ENCODE data around the gene POLR2H. TPM values are rescaled to one million over a fixed set of nuclear protein-coding genes. Genes with fewer than 3 reads are reported as not detected.
A peak's percentile ranks its signal among the peaks of the same experiment; 100 is the strongest.

The POLR2H gene
- total RNA-seq, 1 donor from 2014 or later: 48.1 TPM

GRCh38 chr3:184358124-184358767, 3.3 kb upstream of the POLR2H start:
- TF ChIP-seq, protein P1, sequence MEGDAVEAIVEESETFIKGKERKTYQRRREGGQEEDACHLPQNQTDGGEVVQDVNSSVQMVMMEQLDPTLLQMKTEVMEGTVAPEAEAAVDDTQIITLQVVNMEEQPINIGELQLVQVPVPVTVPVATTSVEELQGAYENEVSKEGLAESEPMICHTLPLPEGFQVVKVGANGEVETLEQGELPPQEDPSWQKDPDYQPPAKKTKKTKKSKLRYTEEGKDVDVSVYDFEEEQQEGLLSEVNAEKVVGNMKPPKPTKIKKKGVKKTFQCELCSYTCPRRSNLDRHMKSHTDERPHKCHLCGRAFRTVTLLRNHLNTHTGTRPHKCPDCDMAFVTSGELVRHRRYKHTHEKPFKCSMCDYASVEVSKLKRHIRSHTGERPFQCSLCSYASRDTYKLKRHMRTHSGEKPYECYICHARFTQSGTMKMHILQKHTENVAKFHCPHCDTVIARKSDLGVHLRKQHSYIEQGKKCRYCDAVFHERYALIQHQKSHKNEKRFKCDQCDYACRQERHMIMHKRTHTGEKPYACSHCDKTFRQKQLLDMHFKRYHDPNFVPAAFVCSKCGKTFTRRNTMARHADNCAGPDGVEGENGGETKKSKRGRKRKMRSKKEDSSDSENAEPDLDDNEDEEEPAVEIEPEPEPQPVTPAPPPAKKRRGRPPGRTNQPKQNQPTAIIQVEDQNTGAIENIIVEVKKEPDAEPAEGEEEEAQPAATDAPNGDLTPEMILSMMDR (IDR thresholded peaks at IDR 0.05; ENCODE audit: partially characterized antibody, unreplicated experiment): no peak
- Mint-ChIP-seq H3K36me3 (ENCODE audit: unreplicated experiment) (no peaks in the 10 kb centered on the region), H3K4me3 (ENCODE audit: unreplicated experiment) (no peak overlapping the region), H3K27me3 (ENCODE audit: unreplicated experiment) (peaks cover 17% of the 10 kb centered on the region), H3K4me1 (ENCODE audit: low read depth, unreplicated experiment) (no peaks in the 10 kb centered on the region), H3K27ac (ENCODE audit: unreplicated experiment) (no peak overlapping the region), H3K9me3 (ENCODE audit: unreplicated experiment) (peaks cover 8% of the 10 kb centered on the region)
- DNase-seq: no peak

- no peaks in the 10 kb centered on the region for H3K36me3 Mint-ChIP-seq (ENCODE audit: unreplicated experiment)
Observed at GRCh38 chr3:184358921-184359350, 2.6 kb upstream of the POLR2H start.

DNA sequence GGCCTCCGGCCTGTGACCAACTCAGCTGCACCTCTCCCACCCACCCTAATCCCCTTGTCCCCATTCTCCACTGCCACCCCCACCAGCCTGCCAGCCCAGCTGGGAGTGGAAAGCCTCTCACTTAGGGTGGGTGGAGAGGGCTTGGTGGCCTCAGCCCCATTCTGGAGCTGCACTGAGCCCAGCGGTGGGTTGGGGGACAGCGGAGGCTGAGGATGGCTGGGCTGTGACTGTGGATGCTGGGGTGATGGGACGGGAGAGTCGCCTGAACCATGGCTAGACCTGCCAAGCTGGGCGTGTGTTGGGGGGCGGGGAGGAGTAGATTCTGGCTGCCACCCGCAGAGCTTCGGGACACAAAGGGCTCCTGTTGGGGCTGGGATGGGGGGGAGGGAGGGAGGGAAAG, 1.9 kb upstream of the POLR2H start:
- H3K27me3 Mint-ChIP-seq (ENCODE audit: unreplicated experiment): peaks cover 18% of the 10 kb centered on the region
- TF ChIP-seq, protein P1 (IDR thresholded peaks at IDR 0.05; ENCODE audit: partially characterized antibody, unreplicated experiment): no peak
- no peak overlapping the region for H3K4me3 Mint-ChIP-seq (ENCODE audit: unreplicated experiment)
- H3K9me3 Mint-ChIP-seq (ENCODE audit: unreplicated experiment): peaks cover 13% of the 10 kb centered on the region
- no peak for DNase-seq
- no peak overlapping the region for H3K27ac Mint-ChIP-seq (ENCODE audit: unreplicated experiment)
- H3K36me3 Mint-ChIP-seq (ENCODE audit: unreplicated experiment): no peaks in the 10 kb centered on the region
- no peaks in the 10 kb centered on the region for H3K4me1 Mint-ChIP-seq (ENCODE audit: low read depth, unreplicated experiment)

More at GRCh38 chr3:184358921-184359350, 2.6 kb upstream of the POLR2H start:
- TF ChIP-seq, protein P1 (IDR thresholded peaks at IDR 0.05; ENCODE audit: partially characterized antibody, unreplicated experiment): no peak
- H3K27ac Mint-ChIP-seq (ENCODE audit: unreplicated experiment): no peak overlapping the region
- no peaks in the 10 kb centered on the region for H3K4me1 Mint-ChIP-seq (ENCODE audit: low read depth, unreplicated experiment)
- peaks cover 17% of the 10 kb centered on the region for H3K27me3 Mint-ChIP-seq (ENCODE audit: unreplicated experiment)
- DNase-seq: no peak
- H3K4me3 Mint-ChIP-seq (ENCODE audit: unreplicated experiment): no peak overlapping the region
- peaks cover 13% of the 10 kb centered on the region for H3K9me3 Mint-ChIP-seq (ENCODE audit: unreplicated experiment)

DNA sequence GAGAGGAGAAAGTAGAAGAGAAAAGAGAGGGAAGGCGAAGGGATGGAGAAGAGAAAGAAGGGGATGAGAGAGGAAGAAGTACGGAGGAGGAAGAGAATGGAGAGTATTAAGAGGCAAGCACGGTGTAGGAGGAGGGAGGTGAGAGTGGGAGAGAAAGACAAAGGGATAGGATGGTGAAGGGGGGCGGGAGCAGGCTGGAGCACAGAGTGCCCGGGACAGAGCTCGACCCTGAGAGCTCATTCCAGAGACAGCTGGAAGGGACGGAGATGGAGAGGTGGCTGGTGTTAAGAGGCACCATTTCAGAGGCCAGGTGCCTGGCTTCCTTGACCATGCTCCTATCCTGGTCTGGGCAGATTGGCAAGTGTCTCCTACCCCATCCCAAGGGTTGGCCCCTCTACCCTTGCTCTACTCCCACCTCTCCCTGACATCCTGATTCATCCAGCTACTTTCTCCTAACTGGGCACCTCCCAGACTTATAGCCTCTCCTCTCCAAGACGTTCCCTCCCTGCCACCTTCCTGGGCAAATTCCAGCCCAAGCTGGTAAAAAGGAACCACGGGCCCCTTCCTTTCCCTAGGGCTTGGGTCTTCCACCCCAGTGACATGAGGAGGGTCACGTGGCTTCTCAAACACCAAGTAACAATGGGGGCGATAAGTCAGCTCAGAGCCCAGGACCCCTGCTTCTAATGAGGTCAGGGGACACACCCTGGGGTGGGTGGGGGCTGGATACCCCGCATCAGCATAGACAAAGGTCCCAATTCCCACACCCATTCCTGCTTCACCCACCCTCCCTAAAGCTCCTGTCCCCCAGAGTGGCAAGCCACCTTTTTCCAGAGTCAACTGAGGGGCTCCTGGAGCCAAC, 1.2 kb upstream of the POLR2H start:
- Mint-ChIP-seq H3K27ac (ENCODE audit: unreplicated experiment) (peak overlapping the region; percentile 64), H3K36me3 (ENCODE audit: unreplicated experiment) (no peaks in the 10 kb centered on the region), H3K4me3 (ENCODE audit: unreplicated experiment) (peak overlapping the region; percentile 86), H3K9me3 (ENCODE audit: unreplicated experiment) (peaks cover 13% of the 10 kb centered on the region), H3K27me3 (ENCODE audit: unreplicated experiment) (peaks cover 18% of the 10 kb centered on the region), H3K4me1 (ENCODE audit: low read depth, unreplicated experiment) (no peaks in the 10 kb centered on the region)
- no peak for DNase-seq
- TF ChIP-seq, protein P1 (IDR thresholded peaks at IDR 0.05; ENCODE audit: partially characterized antibody, unreplicated experiment): no peak
